Stimulated activated CD8-positive, alpha-beta memory T cell treated with anti-CD3 and anti-CD28 coated beads, Interleukin-7, amount 100 ng/mL, for 24 hours (primary cell): ENCODE results near the gene MANF.

Experiments
- DNase-seq: peaks from one replicate; pipeline ENCODE4 v3.0.0-alpha.2; 2020; ENCODE audit warnings: low read depth

Gene MANF

DNA sequence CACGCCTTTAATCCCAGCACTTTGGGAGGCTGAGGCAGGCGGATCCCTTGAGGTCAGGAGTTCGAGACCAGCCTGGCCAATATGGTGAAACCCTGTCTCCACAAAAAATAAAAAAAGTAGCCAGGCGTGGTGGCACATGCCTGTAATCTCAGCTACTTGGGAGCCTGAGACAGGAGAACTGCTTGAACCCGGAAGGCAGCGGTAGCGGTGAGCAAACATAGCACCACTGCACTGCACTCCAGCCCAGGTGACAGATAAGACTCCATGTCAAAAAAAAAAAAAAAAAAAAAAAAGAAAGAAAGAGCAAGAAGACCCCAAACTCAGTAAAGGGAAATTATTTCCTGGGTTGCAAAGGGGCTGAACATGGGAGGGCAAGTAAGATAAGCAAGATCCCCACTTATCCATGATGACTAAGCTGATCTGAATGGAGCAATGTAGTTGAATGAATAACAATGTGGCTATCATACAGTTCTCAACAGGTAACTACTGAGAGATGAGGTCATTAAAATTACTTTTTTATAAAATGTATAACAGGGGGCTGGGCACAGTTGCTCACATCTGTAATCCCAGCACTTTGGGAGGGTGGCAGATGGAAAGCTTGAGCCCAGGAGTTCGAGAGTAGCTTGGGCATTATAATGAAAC, 52.0 kb downstream of the MANF start:
- no peak for DNase-seq
